K562 (cell line): ENCODE data around the gene OLR1. TPM values are rescaled to one million over a fixed set of nuclear protein-coding genes. Genes with fewer than 3 reads are reported as not detected.

Experiments
- ATF7 ChIP-seq: fragments of 450-650 bp; IDR thresholded peaks from 2 replicates; pipeline ENCODE4 v1.7.1; 2014; ENCODE audit warnings: mild to moderate bottlenecking, moderate library complexity
- CHD1 ChIP-seq: fragments of 200-600 bp; sonication (generic); IDR thresholded peaks from one replicate; pipeline ENCODE4 v1.6.1; 2012; ENCODE audit warnings: mild to moderate bottlenecking, moderate library complexity, low read length, inconsistent platforms
- CTBP1 ChIP-seq: fragments of 450-650 bp; IDR thresholded peaks from 2 replicates; pipeline ENCODE4 v1.6.1; 2016; ENCODE audit warnings: borderline replicate concordance
- EP300 ChIP-seq: IDR thresholded peaks from 2 replicates; pipeline ENCODE4 v1.6.1; 2012; ENCODE audit warnings: low read length, improper control_type of control experiment
- L3MBTL2 ChIP-seq: fragments of 450-650 bp; IDR thresholded peaks from 2 replicates; pipeline ENCODE4 v1.6.1; 2016; ENCODE audit warnings: mild to moderate bottlenecking, moderate library complexity
- MAZ ChIP-seq, 2 experiments: fragments of 450-650 bp in 1 of 2; sonication (generic) in 1 of 2; formaldehyde crosslinking; IDR thresholded peaks in 1 of 2; conservative IDR thresholded peaks in 1 of 2; 2 replicates each; pipeline versions ENCODE4 v1.4.0 to v1.5.0; 2020; ENCODE audit warnings: mild to moderate bottlenecking in 1 of 2, missing genetic modification reagents in 1 of 2
- MYC ChIP-seq, 2 experiments: fragments of 250-450 bp in 1 of 2; sonication (Bioruptor Pico) in 1 of 2; IDR thresholded peaks; 2 replicates each; pipeline versions ENCODE4 v1.5.1 to v1.6.1; 2012 to 2021; ENCODE audit warnings: low read depth in 2 of 2, borderline replicate concordance in 1 of 2, improper control_type of control experiment in 1 of 2, low read length in 1 of 2, mild to moderate bottlenecking in 1 of 2, moderate library complexity in 1 of 2
- NCOA2 ChIP-seq, 2 experiments: fragments of 450-650 bp; IDR thresholded peaks; 2 replicates each; pipeline ENCODE4 v1.6.1; 2018; ENCODE audit warnings: mild to moderate bottlenecking in 2 of 2, moderate library complexity in 1 of 2; ENCODE audit not compliant: partially characterized antibody in 2 of 2
- POLR2AphosphoS5 ChIP-seq: IDR thresholded peaks from 2 replicates; pipeline ENCODE4 v1.6.1; 2011; ENCODE audit warnings: mild to moderate bottlenecking, low read depth, low read length, moderate library complexity; ENCODE audit not compliant: control insufficient read depth, insufficient read depth
- RAD51 ChIP-seq: fragments of 450-650 bp; IDR thresholded peaks from 2 replicates; pipeline ENCODE4 v1.7.1; 2016; ENCODE audit warnings: low read depth, mild to moderate bottlenecking, borderline replicate concordance
- TFAM ChIP-seq: fragments of 250-450 bp; sonication (Bioruptor Pico); conservative IDR thresholded peaks from 2 replicates; pipeline ENCODE4 v1.5.0; 2021; ENCODE audit warnings: mild to moderate bottlenecking, moderate library complexity
- TRIM24 ChIP-seq, 2 experiments: fragments of 450-650 bp; IDR thresholded peaks; 2 replicates each; pipeline ENCODE4 v1.6.1; 2016
- ZNF436 ChIP-seq: fragments of 250-450, 450-650 bp; sonication (Bioruptor Pico); formaldehyde crosslinking; IDR thresholded peaks from 2 replicates; pipeline ENCODE4 v1.7.0; 2020; ENCODE audit warnings: mild to moderate bottlenecking
- ZNF57 ChIP-seq: fragments of 450-650 bp; formaldehyde crosslinking; IDR thresholded peaks from 2 replicates; pipeline ENCODE4 v1.4.0; 2020; ENCODE audit warnings: mild to moderate bottlenecking, moderate library complexity
- ZNF764 ChIP-seq: fragments of 250-450 bp; sonication (Bioruptor Pico); IDR thresholded peaks from 2 replicates; pipeline ENCODE4 v1.4.0; 2020; ENCODE audit warnings: low read depth, mild to moderate bottlenecking, moderate library complexity
- polyA plus RNA-seq, 8 experiments: library from polyadenylated mRNA; depleted of rRNA in 4 of 8; stranded (reverse) in 5 of 8; unstranded in 3 of 8; fragments of >200 nt; fragmentation: Nextera tagmentation in 2 of 8; fragmentation: Illumina TruSeq in 1 of 8; extraction: Ambion mirVana in 2 of 8; extraction: Trizol in 1 of 8; gene quantifications; 2 replicates each; pipeline versions ENCODE4 v1.2.1 to v1.2.3, GENCODE V29; 2011 to 2014; ENCODE audit warnings: inconsistent platforms in 1 of 8, missing spikeins in 1 of 8
- total RNA-seq, 7 experiments: library from RNA; depleted of rRNA in 6 of 7; stranded (reverse); fragments of >200 nt in 6 of 7; fragmentation: Illumina TruSeq in 2 of 7; extraction: Trizol in 2 of 7; gene quantifications; 2 replicates each; pipeline versions ENCODE4 v1.2.1 to v1.2.3, GENCODE V29; 2011 to 2021; ENCODE audit warnings: low replicate concordance in 1 of 7
- TF ChIP-seq, protein P1 (sequence below): sonication (generic); formaldehyde crosslinking; IDR thresholded peaks from 2 replicates; pipeline ENCODE4 v1.8.0; 2023; ENCODE audit warnings: missing genetic modification reagents, mild to moderate bottlenecking, borderline replicate concordance
- TF ChIP-seq, protein P2 (sequence below): fragments of 450-650 bp; formaldehyde crosslinking; IDR thresholded peaks from 2 replicates; pipeline ENCODE4 v1.4.0; 2022; ENCODE audit warnings: mild to moderate bottlenecking, moderate library complexity
- TF ChIP-seq, protein P3 (sequence below): fragments of 150-350 bp; conservative IDR thresholded peaks from 2 replicates; pipeline ENCODE4 v1.6.1; 2014; ENCODE audit warnings: low read length

Gene OLR1
- total and polyA plus RNA-seq, 9 of the 15 experiments (the other 6 are each of a cell fraction or from before 2014, with no cell fraction given) = not detected

DNA sequence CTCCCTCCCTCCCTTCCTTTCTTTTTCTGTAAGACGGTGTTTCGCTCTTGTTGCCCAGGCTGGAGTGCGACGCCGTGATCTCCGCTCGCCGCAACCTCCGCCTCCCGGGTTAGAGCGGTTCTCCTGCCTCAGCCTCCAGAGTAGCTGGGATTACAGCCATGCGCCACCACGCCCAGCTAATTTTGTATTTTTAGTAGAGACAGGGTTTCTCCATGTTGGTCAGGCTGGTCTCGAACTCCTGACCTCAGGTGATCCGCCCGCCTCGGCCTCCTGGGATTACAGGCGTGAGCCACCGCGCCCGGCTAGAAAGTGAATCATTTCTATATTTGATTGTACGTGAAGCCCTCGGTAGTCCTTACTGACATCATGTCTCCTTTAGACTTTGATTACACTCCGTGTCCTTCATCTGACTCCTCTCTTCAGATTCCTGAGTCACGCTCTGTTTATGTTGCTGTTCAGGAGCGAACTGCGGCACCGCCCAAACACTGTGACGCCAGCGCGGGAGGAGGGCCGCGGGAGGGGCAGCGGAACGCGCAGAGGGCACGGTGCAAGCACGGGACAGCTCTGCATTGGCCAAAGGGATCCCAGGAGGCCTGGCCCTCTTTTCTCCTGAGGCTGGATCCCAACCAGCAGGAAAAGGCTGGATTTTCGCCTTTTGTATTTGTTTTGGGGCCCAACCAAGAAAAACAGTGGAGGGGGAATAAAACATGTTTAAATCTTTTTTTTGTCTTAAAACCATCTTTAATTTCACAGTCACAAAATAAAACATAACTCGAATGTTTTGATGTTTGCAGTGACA lies 40.2 kb upstream of the OLR1 start (continued):
- TF ChIP-seq, protein P1, sequence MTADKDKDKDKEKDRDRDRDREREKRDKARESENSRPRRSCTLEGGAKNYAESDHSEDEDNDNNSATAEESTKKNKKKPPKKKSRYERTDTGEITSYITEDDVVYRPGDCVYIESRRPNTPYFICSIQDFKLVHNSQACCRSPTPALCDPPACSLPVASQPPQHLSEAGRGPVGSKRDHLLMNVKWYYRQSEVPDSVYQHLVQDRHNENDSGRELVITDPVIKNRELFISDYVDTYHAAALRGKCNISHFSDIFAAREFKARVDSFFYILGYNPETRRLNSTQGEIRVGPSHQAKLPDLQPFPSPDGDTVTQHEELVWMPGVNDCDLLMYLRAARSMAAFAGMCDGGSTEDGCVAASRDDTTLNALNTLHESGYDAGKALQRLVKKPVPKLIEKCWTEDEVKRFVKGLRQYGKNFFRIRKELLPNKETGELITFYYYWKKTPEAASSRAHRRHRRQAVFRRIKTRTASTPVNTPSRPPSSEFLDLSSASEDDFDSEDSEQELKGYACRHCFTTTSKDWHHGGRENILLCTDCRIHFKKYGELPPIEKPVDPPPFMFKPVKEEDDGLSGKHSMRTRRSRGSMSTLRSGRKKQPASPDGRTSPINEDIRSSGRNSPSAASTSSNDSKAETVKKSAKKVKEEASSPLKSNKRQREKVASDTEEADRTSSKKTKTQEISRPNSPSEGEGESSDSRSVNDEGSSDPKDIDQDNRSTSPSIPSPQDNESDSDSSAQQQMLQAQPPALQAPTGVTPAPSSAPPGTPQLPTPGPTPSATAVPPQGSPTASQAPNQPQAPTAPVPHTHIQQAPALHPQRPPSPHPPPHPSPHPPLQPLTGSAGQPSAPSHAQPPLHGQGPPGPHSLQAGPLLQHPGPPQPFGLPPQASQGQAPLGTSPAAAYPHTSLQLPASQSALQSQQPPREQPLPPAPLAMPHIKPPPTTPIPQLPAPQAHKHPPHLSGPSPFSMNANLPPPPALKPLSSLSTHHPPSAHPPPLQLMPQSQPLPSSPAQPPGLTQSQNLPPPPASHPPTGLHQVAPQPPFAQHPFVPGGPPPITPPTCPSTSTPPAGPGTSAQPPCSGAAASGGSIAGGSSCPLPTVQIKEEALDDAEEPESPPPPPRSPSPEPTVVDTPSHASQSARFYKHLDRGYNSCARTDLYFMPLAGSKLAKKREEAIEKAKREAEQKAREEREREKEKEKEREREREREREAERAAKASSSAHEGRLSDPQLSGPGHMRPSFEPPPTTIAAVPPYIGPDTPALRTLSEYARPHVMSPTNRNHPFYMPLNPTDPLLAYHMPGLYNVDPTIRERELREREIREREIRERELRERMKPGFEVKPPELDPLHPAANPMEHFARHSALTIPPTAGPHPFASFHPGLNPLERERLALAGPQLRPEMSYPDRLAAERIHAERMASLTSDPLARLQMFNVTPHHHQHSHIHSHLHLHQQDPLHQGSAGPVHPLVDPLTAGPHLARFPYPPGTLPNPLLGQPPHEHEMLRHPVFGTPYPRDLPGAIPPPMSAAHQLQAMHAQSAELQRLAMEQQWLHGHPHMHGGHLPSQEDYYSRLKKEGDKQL (CRISPR knock-in tag) = no peak
- TF ChIP-seq, protein P2, sequence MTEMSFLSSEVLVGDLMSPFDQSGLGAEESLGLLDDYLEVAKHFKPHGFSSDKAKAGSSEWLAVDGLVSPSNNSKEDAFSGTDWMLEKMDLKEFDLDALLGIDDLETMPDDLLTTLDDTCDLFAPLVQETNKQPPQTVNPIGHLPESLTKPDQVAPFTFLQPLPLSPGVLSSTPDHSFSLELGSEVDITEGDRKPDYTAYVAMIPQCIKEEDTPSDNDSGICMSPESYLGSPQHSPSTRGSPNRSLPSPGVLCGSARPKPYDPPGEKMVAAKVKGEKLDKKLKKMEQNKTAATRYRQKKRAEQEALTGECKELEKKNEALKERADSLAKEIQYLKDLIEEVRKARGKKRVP (CRISPR knock-in tag) = no peak
- no peak for TF ChIP-seq ZNF57 (CRISPR knock-in tag)
- TF ChIP-seq CTBP1 = peak; percentile 71; the same call in 1 of the 2 replicates
- no peak for TF ChIP-seq RAD51
- TF ChIP-seq CHD1 = no peak
- no peak for TF ChIP-seq ZNF436
- TF ChIP-seq EP300 = 0 out of 2 replicates have a peak, but pooled peaks have one; percentile 12
- TF ChIP-seq ATF7 = peak; percentile 83; the same call in 1 of the 2 replicates
- TF ChIP-seq ZNF764 (CRISPR knock-in tag) = no peak
- TF ChIP-seq MYC (IDR thresholded peaks at IDR 0.05; ENCODE audit: low read depth, low read length) = peak; percentile 52; the same call in 1 of the 2 replicates
- TF ChIP-seq MYC (CRISPR knock-in tag; IDR thresholded peaks at IDR 0.05; ENCODE audit: borderline replicate concordance, low read depth) = no peak
- TF ChIP-seq MAZ (CRISPR knock-in tag; conservative IDR thresholded peaks at IDR 0.05 in 1 of 2, IDR thresholded peaks at IDR 0.05 in 1 of 2) = peak; percentile 90 to 97
- TF ChIP-seq TRIM24 (IDR thresholded peaks at IDR 0.05) = 0 out of 4 replicates have a peak, but pooled peaks of 1 of the 2 experiments have one; percentile 8
- TF ChIP-seq POLR2AphosphoS5 = peak; percentile 13; the same call in 1 of the 2 replicates
- peak; percentile 44; the same call in 1 of the 2 replicates for TF ChIP-seq L3MBTL2
- TF ChIP-seq TFAM (CRISPR knock-in tag) = no peak
- TF ChIP-seq, protein P3, sequence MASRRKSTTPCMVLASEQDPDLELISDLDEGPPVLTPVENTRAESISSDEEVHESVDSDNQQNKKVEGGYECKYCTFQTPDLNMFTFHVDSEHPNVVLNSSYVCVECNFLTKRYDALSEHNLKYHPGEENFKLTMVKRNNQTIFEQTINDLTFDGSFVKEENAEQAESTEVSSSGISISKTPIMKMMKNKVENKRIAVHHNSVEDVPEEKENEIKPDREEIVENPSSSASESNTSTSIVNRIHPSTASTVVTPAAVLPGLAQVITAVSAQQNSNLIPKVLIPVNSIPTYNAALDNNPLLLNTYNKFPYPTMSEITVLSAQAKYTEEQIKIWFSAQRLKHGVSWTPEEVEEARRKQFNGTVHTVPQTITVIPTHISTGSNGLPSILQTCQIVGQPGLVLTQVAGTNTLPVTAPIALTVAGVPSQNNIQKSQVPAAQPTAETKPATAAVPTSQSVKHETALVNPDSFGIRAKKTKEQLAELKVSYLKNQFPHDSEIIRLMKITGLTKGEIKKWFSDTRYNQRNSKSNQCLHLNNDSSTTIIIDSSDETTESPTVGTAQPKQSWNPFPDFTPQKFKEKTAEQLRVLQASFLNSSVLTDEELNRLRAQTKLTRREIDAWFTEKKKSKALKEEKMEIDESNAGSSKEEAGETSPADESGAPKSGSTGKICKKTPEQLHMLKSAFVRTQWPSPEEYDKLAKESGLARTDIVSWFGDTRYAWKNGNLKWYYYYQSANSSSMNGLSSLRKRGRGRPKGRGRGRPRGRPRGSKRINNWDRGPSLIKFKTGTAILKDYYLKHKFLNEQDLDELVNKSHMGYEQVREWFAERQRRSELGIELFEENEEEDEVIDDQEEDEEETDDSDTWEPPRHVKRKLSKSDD = no peak
- TF ChIP-seq NCOA2 (IDR thresholded peaks at IDR 0.05; ENCODE audit: partially characterized antibody in 2 of 2) = no peak
